Measurements from ENCODE around the gene NFAM1. TPM values are rescaled to one million over a fixed set of nuclear protein-coding genes. Genes with fewer than 3 reads are reported as not detected.

NFAM1 gene
- total RNA-seq, 1 donor from 2014 or later = 0.91 TPM

GRCh38 chr22:42361523-42361922, 70.7 kb downstream of the NFAM1 start:
- TF ChIP-seq CTCF (IDR thresholded peaks at IDR 0.05; ENCODE audit: partially characterized antibody, unreplicated experiment) = no peak
- Mint-ChIP-seq H3K27me3 (ENCODE audit: unreplicated experiment) (peaks cover 28% of the 10 kb centered on the region), H3K4me3 (ENCODE audit: unreplicated experiment) (peak overlapping the region; percentile 63), H3K36me3 (ENCODE audit: unreplicated experiment) (peaks cover 6% of the 10 kb centered on the region), H3K4me1 (ENCODE audit: low read depth, unreplicated experiment) (peaks cover 35% of the 10 kb centered on the region), H3K9me3 (ENCODE audit: unreplicated experiment) (peaks cover 25% of the 10 kb centered on the region), H3K27ac (ENCODE audit: unreplicated experiment) (no peak overlapping the region)
- no peak for DNase-seq

GRCh38 chr22:42360348-42360747, 71.9 kb downstream of the NFAM1 start:
- Mint-ChIP-seq H3K9me3 (ENCODE audit: unreplicated experiment) (peaks cover 19% of the 10 kb centered on the region), H3K27me3 (ENCODE audit: unreplicated experiment) (peaks cover 24% of the 10 kb centered on the region), H3K36me3 (ENCODE audit: unreplicated experiment) (peaks cover 6% of the 10 kb centered on the region), H3K4me1 (ENCODE audit: low read depth, unreplicated experiment) (peaks cover 41% of the 10 kb centered on the region), H3K27ac (ENCODE audit: unreplicated experiment) (peak overlapping the region; percentile 52), H3K4me3 (ENCODE audit: unreplicated experiment) (no peak overlapping the region)
- no peak for TF ChIP-seq CTCF (IDR thresholded peaks at IDR 0.05; ENCODE audit: partially characterized antibody, unreplicated experiment)
- DNase-seq = no peak

DNA sequence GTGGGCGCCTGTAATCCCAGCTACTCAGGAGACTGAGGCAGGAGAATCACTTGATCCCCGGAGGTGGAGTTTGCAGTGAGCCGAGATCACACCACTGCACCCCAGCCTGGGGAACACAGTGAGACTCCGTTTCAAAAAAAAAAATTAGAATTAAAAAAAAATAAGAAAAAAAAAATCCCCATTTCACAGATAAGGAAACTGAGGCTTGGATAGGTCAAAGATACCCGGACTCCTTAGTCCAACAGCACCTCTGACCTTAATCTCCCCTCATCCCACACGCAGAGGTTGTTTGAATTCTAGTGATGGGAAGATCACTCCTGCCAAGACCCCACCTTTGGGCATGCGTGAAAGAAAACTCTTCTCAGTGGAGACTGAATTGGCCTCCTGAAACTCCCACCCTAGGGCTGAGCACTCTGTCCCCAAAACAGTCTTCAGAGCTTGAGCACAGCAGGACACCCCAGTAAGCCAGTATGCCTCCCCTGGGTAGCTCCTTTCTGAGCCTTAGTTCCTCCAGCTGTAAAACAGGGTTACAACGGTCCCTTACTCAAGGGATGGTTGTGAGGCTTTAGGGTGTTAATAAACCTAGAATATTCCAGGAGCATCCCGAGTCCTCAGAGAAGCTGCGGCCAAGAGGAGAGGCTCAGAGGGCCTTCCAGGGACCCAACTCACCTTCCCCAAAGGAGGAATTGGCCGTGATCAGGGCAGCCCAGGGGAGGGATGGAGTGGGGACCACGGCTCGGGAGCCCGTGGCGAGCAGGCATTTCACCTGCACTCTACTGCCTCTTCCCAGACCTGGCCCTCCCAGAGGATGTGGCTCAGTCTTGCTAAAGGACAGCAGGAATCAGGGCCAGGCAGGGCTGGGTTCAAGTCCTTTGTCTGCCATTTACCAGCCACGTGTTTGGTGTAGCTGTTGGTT, 73.3 kb downstream of the NFAM1 start:
- TF ChIP-seq CTCF (IDR thresholded peaks at IDR 0.05; ENCODE audit: partially characterized antibody, unreplicated experiment) = no peak
- peaks cover 6% of the 10 kb centered on the region for H3K36me3 Mint-ChIP-seq (ENCODE audit: unreplicated experiment)
- no peak overlapping the region for H3K4me3 Mint-ChIP-seq (ENCODE audit: unreplicated experiment)
- peaks cover 21% of the 10 kb centered on the region for H3K27me3 Mint-ChIP-seq (ENCODE audit: unreplicated experiment)
- no peak for DNase-seq
- H3K9me3 Mint-ChIP-seq (ENCODE audit: unreplicated experiment) = peaks cover 14% of the 10 kb centered on the region
- H3K27ac Mint-ChIP-seq (ENCODE audit: unreplicated experiment) = no peak overlapping the region
- peaks cover 41% of the 10 kb centered on the region for H3K4me1 Mint-ChIP-seq (ENCODE audit: low read depth, unreplicated experiment)

DNA sequence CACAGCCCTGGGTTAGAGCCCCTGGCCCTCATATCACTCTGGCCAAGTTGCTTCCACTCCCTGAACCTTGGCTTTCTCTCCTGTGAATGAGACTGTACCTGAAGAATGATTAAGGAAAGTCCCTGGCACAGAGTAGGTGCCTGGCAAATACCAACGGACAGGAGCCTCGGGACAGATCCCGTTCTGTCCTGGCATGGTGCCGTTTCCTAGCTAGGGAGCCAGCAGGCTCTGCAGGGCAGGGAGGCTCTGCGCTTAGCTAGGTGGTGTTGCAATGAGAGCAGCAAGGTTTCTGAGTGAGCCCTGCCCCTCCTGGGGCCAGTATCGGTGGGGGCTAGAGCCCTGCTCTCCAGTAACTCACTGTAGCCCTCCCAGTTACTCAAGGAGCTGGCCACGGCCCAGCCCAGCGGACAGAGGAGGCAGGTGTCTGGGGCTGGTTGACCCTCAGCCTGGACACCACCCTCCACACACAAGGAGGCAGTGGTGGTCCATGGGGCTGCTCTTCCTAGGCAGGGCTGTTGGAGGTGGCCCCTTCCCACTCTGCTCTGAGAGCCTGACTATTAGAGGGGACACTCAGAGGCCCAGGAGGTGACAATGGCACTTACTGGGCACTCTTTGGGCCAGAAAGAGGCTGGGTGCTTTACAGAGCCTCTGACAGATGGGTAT, 74.4 kb downstream of the NFAM1 start:
- Mint-ChIP-seq H3K27me3 (ENCODE audit: unreplicated experiment) (peaks cover 23% of the 10 kb centered on the region), H3K27ac (ENCODE audit: unreplicated experiment) (no peak overlapping the region), H3K4me3 (ENCODE audit: unreplicated experiment) (no peak overlapping the region), H3K36me3 (ENCODE audit: unreplicated experiment) (peaks cover 6% of the 10 kb centered on the region), H3K9me3 (ENCODE audit: unreplicated experiment) (peaks cover 14% of the 10 kb centered on the region), H3K4me1 (ENCODE audit: low read depth, unreplicated experiment) (peaks cover 41% of the 10 kb centered on the region)
- no peak for DNase-seq
- no peak for TF ChIP-seq CTCF (IDR thresholded peaks at IDR 0.05; ENCODE audit: partially characterized antibody, unreplicated experiment)

- no peak overlapping the region for H3K27ac Mint-ChIP-seq (ENCODE audit: unreplicated experiment)
- H3K9me3 Mint-ChIP-seq (ENCODE audit: unreplicated experiment) = peaks cover 11% of the 10 kb centered on the region
- DNase-seq = no peak
- H3K4me3 Mint-ChIP-seq (ENCODE audit: unreplicated experiment) = peak overlapping the region; percentile 34
- peaks cover 6% of the 10 kb centered on the region for H3K36me3 Mint-ChIP-seq (ENCODE audit: unreplicated experiment)
- peaks cover 22% of the 10 kb centered on the region for H3K27me3 Mint-ChIP-seq (ENCODE audit: unreplicated experiment)
- peaks cover 39% of the 10 kb centered on the region for H3K4me1 Mint-ChIP-seq (ENCODE audit: low read depth, unreplicated experiment)
- no peak for TF ChIP-seq CTCF (IDR thresholded peaks at IDR 0.05; ENCODE audit: partially characterized antibody, unreplicated experiment)
These were observed 75.0 kb downstream of the NFAM1 start for GRCh38 chr22:42357221-42357620.
